K562 (cell line): ENCODE data around the gene TXNRD2. TPM values are rescaled to one million over a fixed set of nuclear protein-coding genes. Genes with fewer than 3 reads are reported as not detected.

Source experiments
- ARHGAP35 ChIP-seq: fragments of 450-650 bp; IDR thresholded peaks from 2 replicates; pipeline ENCODE4 v1.6.1; 2018; ENCODE audit not compliant: partially characterized antibody
- DACH1 ChIP-seq: fragments of 450-650 bp; IDR thresholded peaks from 2 replicates; pipeline ENCODE4 v1.6.1; 2018; ENCODE audit not compliant: partially characterized antibody
- DEAF1 ChIP-seq: fragments of 450-650 bp; formaldehyde crosslinking; IDR thresholded peaks from 2 replicates; pipeline ENCODE4 v1.4.0; 2020; ENCODE audit warnings: mild to moderate bottlenecking, moderate library complexity
- DLX4 ChIP-seq: fragments of 250-450 bp; sonication (Bioruptor Pico); IDR thresholded peaks from 2 replicates; pipeline ENCODE4 v1.6.1; 2021; ENCODE audit warnings: mild to moderate bottlenecking
- E2F8 ChIP-seq: fragments of 450-650 bp; IDR thresholded peaks from 2 replicates; pipeline ENCODE4 v1.7.1; 2018; ENCODE audit warnings: mild to moderate bottlenecking, low read depth; ENCODE audit not compliant: partially characterized antibody
- MXD1 ChIP-seq: fragments of 250-450 bp; sonication (Bioruptor Pico); IDR thresholded peaks from 2 replicates; pipeline ENCODE4 v1.8.0; 2021; ENCODE audit warnings: borderline replicate concordance, mild to moderate bottlenecking, moderate library complexity; ENCODE audit not compliant: poor library complexity, severe bottlenecking
- PBX2 ChIP-seq, 2 experiments: IDR thresholded peaks in 1 of 2; conservative IDR thresholded peaks in 1 of 2; 2 replicates each; pipeline ENCODE4 v1.6.1; 2016; ENCODE audit warnings: low read depth in 2 of 2, mild to moderate bottlenecking in 1 of 2, missing compliant biosample characterization in 1 of 2, missing genetic modification characterization in 1 of 2, moderate library complexity in 1 of 2
- SIX5 ChIP-seq, 2 experiments: IDR thresholded peaks; 2 replicates each; pipeline ENCODE4 v1.6.1; 2011; ENCODE audit warnings: low read length in 2 of 2, borderline replicate concordance in 1 of 2, low read depth in 1 of 2, mild to moderate bottlenecking in 1 of 2, moderate library complexity in 1 of 2; ENCODE audit not compliant: insufficient read depth in 1 of 2
- SPI1 ChIP-seq: IDR thresholded peaks from 2 replicates; pipeline ENCODE4 v1.6.1; 2011; ENCODE audit warnings: low read depth, low read length, control low read depth, borderline replicate concordance
- ZBTB5 ChIP-seq: fragments of 450-650 bp; IDR thresholded peaks from 2 replicates; pipeline ENCODE4 v1.6.1; 2017; ENCODE audit warnings: antibody characterized with exemption
- ZNF445 ChIP-seq: fragments of 250-450 bp; sonication (Bioruptor Pico); IDR thresholded peaks from 2 replicates; pipeline ENCODE4 v1.4.0; 2020; ENCODE audit warnings: low read depth, mild to moderate bottlenecking, moderate library complexity
- ZNF740 ChIP-seq, 3 experiments: fragments of 200-800 bp in 1 of 3; sonication (Bioruptor generic) in 1 of 3; sonication (generic) in 1 of 3; formaldehyde crosslinking in 1 of 3; IDR thresholded peaks; 2 replicates each; pipeline versions ENCODE4 v1.6.1 to v1.8.0; 2016 to 2022; ENCODE audit warnings: mild to moderate bottlenecking in 2 of 3, missing compliant biosample characterization in 2 of 3, missing genetic modification characterization in 2 of 3, missing genetic modification reagents in 1 of 3
- polyA plus RNA-seq, 8 experiments: library from polyadenylated mRNA; depleted of rRNA in 4 of 8; stranded (reverse) in 5 of 8; unstranded in 3 of 8; fragments of >200 nt; fragmentation: Nextera tagmentation in 2 of 8; fragmentation: Illumina TruSeq in 1 of 8; extraction: Ambion mirVana in 2 of 8; extraction: Trizol in 1 of 8; gene quantifications; 2 replicates each; pipeline versions ENCODE4 v1.2.1 to v1.2.3, GENCODE V29; 2011 to 2014; ENCODE audit warnings: inconsistent platforms in 1 of 8, missing spikeins in 1 of 8
- total RNA-seq, 7 experiments: library from RNA; depleted of rRNA in 6 of 7; stranded (reverse); fragments of >200 nt in 6 of 7; fragmentation: Illumina TruSeq in 2 of 7; extraction: Trizol in 2 of 7; gene quantifications; 2 replicates each; pipeline versions ENCODE4 v1.2.1 to v1.2.3, GENCODE V29; 2011 to 2021; ENCODE audit warnings: low replicate concordance in 1 of 7

TXNRD2 gene
- total and polyA plus RNA-seq, 9 of the 15 experiments (the other 6 are each of a cell fraction or from before 2014, with no cell fraction given), result 3.3 to 80.2 (median 49.4) TPM

GRCh38 chr22:19905347-19906276, 36.0 kb downstream of the TXNRD2 start (continued):
- TF ChIP-seq ZBTB5 (no peak), DACH1 (peak; percentile 44), DEAF1 (no peak), SPI1 (no peak), ZNF740 (CRISPR knock-in tag; IDR thresholded peaks at IDR 0.05) (no peak), ZNF740 (tag; IDR thresholded peaks at IDR 0.05) (no peak), PBX2 (CRISPR knock-in tag; IDR thresholded peaks at IDR 0.05; ENCODE audit: low read depth) (no peak), PBX2 (tag; conservative IDR thresholded peaks at IDR 0.05; ENCODE audit: low read depth) (peak; percentile 69), DLX4 (CRISPR knock-in tag) (no peak), SIX5 (IDR thresholded peaks at IDR 0.05; ENCODE audit: borderline replicate concordance in 1 of 2, insufficient read depth in 1 of 2, low read depth in 1 of 2, low read length in 2 of 2) (no peak), E2F8 (no peak), ZNF445 (CRISPR knock-in tag) (no peak), MXD1 (CRISPR knock-in tag) (no peak), ARHGAP35 (peak; percentile 5)
